SK-N-SH (cell line): ENCODE results near the gene PLCL2.

Experiments
- FOXJ3 ChIP-seq: sonication (generic); formaldehyde crosslinking; IDR thresholded peaks from 2 replicates; pipeline ENCODE4 v1.5.1; 2020; ENCODE audit warnings: mild to moderate bottlenecking, missing genetic modification reagents
- TF ChIP-seq, protein P1 (sequence below): fragments of 200-600 bp; sonication (generic); IDR thresholded peaks from 2 replicates; pipeline ENCODE4 v1.6.1; 2017; ENCODE audit warnings: antibody characterized with exemption, mild to moderate bottlenecking, moderate library complexity
- TF ChIP-seq, protein P2 (sequence below): IDR thresholded peaks from 2 replicates; pipeline ENCODE4 v1.4.0; 2012; ENCODE audit warnings: low read depth, borderline replicate concordance

DNA sequence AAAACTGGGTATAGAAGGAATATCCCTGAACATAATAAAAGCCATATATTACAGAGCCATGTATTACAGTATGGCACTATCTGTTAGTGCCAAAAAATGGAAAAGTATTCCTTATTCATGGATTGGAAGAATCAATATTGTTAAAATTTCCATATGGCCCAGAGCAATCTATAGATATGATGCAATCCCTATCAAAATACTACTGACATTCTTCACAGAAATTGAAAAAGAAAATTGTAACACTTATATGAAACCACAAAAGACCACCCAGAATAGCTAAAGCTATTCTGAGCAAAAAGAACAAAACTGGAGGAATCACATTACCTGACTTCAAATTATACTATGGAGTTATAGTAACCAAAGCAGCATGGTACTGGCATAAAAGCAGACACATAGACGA lies 218.8 kb downstream of the PLCL2 start:
- TF ChIP-seq, protein P1, sequence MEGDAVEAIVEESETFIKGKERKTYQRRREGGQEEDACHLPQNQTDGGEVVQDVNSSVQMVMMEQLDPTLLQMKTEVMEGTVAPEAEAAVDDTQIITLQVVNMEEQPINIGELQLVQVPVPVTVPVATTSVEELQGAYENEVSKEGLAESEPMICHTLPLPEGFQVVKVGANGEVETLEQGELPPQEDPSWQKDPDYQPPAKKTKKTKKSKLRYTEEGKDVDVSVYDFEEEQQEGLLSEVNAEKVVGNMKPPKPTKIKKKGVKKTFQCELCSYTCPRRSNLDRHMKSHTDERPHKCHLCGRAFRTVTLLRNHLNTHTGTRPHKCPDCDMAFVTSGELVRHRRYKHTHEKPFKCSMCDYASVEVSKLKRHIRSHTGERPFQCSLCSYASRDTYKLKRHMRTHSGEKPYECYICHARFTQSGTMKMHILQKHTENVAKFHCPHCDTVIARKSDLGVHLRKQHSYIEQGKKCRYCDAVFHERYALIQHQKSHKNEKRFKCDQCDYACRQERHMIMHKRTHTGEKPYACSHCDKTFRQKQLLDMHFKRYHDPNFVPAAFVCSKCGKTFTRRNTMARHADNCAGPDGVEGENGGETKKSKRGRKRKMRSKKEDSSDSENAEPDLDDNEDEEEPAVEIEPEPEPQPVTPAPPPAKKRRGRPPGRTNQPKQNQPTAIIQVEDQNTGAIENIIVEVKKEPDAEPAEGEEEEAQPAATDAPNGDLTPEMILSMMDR = no peak
- TF ChIP-seq FOXJ3 = no peak
- TF ChIP-seq, protein P2, sequence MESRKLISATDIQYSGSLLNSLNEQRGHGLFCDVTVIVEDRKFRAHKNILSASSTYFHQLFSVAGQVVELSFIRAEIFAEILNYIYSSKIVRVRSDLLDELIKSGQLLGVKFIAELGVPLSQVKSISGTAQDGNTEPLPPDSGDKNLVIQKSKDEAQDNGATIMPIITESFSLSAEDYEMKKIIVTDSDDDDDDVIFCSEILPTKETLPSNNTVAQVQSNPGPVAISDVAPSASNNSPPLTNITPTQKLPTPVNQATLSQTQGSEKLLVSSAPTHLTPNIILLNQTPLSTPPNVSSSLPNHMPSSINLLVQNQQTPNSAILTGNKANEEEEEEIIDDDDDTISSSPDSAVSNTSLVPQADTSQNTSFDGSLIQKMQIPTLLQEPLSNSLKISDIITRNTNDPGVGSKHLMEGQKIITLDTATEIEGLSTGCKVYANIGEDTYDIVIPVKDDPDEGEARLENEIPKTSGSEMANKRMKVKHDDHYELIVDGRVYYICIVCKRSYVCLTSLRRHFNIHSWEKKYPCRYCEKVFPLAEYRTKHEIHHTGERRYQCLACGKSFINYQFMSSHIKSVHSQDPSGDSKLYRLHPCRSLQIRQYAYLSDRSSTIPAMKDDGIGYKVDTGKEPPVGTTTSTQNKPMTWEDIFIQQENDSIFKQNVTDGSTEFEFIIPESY = no peak
